Left lung (tissue), 10 donors: Measurements from ENCODE around the gene CDC37L1. TPM values are rescaled to one million over a fixed set of nuclear protein-coding genes. Genes with fewer than 3 reads are reported as not detected.

ENCODE experiments used
- ATAC-seq: fragments of 200-7000 bp; cut with Tn5 transposase; one replicate; pipeline ENCODE4 v1.9.1; 2020; ENCODE audit warnings: moderate library complexity
- DNase-seq, 4 donors: peaks; one replicate each; pipeline ENCODE4 v3.0.0-alpha.2; 2013 to 2020
- H3K27ac ChIP-seq, 2 donors: fragments of 200-600 bp; sonication (generic) in 1 of 2; one replicate each; pipeline versions ENCODE4 v1.5.0 to v1.8.0; 2020 to 2021
- H3K27me3 ChIP-seq, 2 donors: fragments of 200-600 bp; sonication (generic) in 1 of 2; one replicate each; pipeline versions ENCODE4 v1.5.0 to v1.8.0; 2020 to 2021
- H3K36me3 ChIP-seq, 2 donors: fragments of 200-600 bp; sonication (generic) in 1 of 2; one replicate each; pipeline versions ENCODE4 v1.5.0 to v1.8.0; 2020 to 2021
- H3K4me1 ChIP-seq, 2 donors: fragments of 200-600 bp; one replicate each; pipeline ENCODE4 v1.8.0; 2021
- H3K4me3 ChIP-seq, 2 donors: fragments of 200-600 bp; sonication (generic) in 1 of 2; one replicate each; pipeline versions ENCODE4 v1.5.0 to v1.8.0; 2020 to 2021; ENCODE audit warnings: mild to moderate bottlenecking in 1 of 2
- H3K9me3 ChIP-seq, 2 donors: fragments of 200-600 bp; sonication (generic) in 1 of 2; one replicate each; pipeline versions ENCODE4 v1.5.0 to v1.8.0; 2020 to 2021
- intact Hi-C, 2 donors: fragments of 100-400 bp; cut with DNase I; formaldehyde crosslinking; loops; one replicate each; pipeline versions ENCODE4 v1.11.2 to v1.14.2; 2022
- polyA plus RNA-seq, 6 donors: library from polyadenylated mRNA; unstranded; fragments of 120-200 nt; gene quantifications; one replicate each; pipeline ENCODE4 v1.2.1, GENCODE V29; 2013; ENCODE audit not compliant: insufficient read length in 6 of 6
- total RNA-seq, 2 donors: library from RNA; stranded (reverse); fragmentation: NEBNext Ultra II Directional; extraction: Animal tissue kit (Norgen Biotek cat#: 25700); gene quantifications; one replicate each; pipeline ENCODE4 v1.2.1, GENCODE V29; 2021
- TF ChIP-seq, protein P1 (sequence below), 2 donors: fragments of 200-600 bp; sonication (generic) in 1 of 2; IDR thresholded peaks; one replicate each; pipeline versions ENCODE4 v1.5.0 to v1.8.0; 2021; ENCODE audit warnings: antibody characterized with exemption in 2 of 2
- donor health status: DM: no; HTN: yes; CAD: no.
- donor health status: DM: no; HTN: no; CAD: no.

CDC37L1 gene
- total and polyA plus RNA-seq, 8 donors: 13.9 to 19.2 (median 15.8) TPM

- peak within 1 kb of the TSS; percentile 84 to 87 for H3K27ac ChIP-seq
- H3K27me3 ChIP-seq: no peaks in the 10 kb centered on the region
- H3K4me1 ChIP-seq: peaks cover 13 to 63% of the 10 kb centered on the region in 2 donors
- H3K4me3 ChIP-seq: peak within 1 kb of the TSS; percentile 78 to 79
- no peaks in the 10 kb centered on the region for H3K9me3 ChIP-seq
- ATAC-seq (peak; percentile 90), DNase-seq (peak; percentile 76 to 96 (median 90))
- intact Hi-C loops: no loop called here
- H3K36me3 ChIP-seq: no peaks in the 10 kb centered on the region
- TF ChIP-seq, protein P1, sequence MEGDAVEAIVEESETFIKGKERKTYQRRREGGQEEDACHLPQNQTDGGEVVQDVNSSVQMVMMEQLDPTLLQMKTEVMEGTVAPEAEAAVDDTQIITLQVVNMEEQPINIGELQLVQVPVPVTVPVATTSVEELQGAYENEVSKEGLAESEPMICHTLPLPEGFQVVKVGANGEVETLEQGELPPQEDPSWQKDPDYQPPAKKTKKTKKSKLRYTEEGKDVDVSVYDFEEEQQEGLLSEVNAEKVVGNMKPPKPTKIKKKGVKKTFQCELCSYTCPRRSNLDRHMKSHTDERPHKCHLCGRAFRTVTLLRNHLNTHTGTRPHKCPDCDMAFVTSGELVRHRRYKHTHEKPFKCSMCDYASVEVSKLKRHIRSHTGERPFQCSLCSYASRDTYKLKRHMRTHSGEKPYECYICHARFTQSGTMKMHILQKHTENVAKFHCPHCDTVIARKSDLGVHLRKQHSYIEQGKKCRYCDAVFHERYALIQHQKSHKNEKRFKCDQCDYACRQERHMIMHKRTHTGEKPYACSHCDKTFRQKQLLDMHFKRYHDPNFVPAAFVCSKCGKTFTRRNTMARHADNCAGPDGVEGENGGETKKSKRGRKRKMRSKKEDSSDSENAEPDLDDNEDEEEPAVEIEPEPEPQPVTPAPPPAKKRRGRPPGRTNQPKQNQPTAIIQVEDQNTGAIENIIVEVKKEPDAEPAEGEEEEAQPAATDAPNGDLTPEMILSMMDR (IDR thresholded peaks at IDR 0.05): peak; percentile 39 to 45
Measured at GRCh38 chr9:4662108-4662988, 17.0 kb upstream of the CDC37L1 start, which contains the start of gene PLPP6. Gene PLPP6 (plus strand): TSS chr9:4662294. CDS start chr9:4662376, 82 bp downstream.

DNA sequence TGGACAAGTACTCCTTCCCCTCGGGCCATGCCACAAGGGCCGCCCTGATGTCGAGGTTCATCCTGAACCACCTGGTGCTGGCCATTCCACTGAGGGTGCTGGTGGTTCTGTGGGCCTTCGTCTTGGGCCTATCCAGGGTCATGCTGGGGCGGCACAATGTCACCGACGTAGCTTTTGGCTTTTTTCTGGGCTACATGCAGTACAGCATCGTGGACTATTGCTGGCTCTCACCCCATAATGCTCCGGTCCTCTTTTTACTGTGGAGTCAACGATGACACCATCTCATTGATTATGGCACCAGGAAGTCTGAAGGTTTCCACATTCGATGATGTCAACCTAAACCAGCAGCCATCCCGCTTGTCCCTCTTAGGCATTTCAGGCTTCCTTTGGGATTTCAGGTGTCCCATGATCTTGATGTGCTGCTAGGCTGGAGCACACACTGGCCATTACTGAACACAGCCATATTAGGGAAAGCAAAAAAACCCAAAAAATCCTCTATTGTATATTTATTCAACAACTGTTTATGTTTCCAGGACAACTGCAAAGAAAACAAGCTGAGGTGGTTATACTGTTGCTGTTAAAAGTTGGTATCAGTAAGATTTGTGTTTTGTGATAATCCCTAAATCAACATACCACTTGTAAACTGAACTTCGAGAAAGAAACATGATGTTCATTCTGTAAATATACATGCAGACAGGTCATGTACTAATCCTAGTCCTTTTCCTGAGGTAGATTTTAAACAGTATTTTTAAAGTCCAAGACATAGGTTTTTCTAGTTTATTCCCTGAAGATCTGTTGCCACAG is 16.2 kb upstream of the CDC37L1 start:
- no peak for DNase-seq
- no peaks in the 10 kb centered on the region for H3K9me3 ChIP-seq
- H3K4me3 ChIP-seq: peak overlapping the region; percentile 78 to 79
- ATAC-seq: no peak
- intact Hi-C loops: no loop called here
- peak overlapping the region; percentile 84 to 87 for H3K27ac ChIP-seq
- TF ChIP-seq, protein P1 (IDR thresholded peaks at IDR 0.05): no peak
- H3K36me3 ChIP-seq: no peaks in the 10 kb centered on the region
- peaks cover 13 to 56% of the 10 kb centered on the region in 2 donors for H3K4me1 ChIP-seq
- H3K27me3 ChIP-seq: peaks cover 0 to 4% of the 10 kb centered on the region in 2 donors

DNA sequence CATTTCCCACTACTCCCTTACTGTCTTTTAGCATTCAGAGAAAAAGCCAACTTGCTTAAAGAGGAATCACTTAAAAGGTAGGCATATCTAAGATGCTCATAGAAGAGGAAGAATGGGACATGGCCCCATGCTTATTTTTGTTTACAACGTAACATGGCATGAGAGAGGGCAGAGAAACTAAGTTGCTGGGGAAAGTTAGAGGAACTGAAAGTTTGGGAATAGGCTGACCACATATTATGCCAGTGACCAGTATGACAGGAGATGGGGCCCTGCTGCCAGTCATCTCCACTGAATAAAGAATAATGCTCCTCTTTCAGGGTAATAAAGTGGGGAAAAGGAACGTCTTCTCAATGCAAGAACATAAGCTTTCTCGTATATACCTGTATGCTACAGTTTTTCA is 15.4 kb upstream of the CDC37L1 start:
- Histone ChIP-seq H3K27ac (peak overlapping the region in 1 of 2 donors; percentile 87), H3K27me3 (peaks cover 0 to 4% of the 10 kb centered on the region in 2 donors), H3K4me3 (no peak overlapping the region), H3K9me3 (no peaks in the 10 kb centered on the region), H3K4me1 (peaks cover 13 to 54% of the 10 kb centered on the region in 2 donors), H3K36me3 (no peaks in the 10 kb centered on the region)
- no peak for DNase-seq
- no peak for ATAC-seq
- TF ChIP-seq, protein P1 (IDR thresholded peaks at IDR 0.05): no peak
- intact Hi-C loops: no loop called here

- Histone ChIP-seq H3K27me3 (peaks cover 0 to 4% of the 10 kb centered on the region in 2 donors), H3K4me3 (peak overlapping the region; percentile 27 to 46), H3K27ac (peak overlapping the region; percentile 68 to 87), H3K9me3 (no peaks in the 10 kb centered on the region), H3K36me3 (no peaks in the 10 kb centered on the region), H3K4me1 (peaks cover 13 to 54% of the 10 kb centered on the region in 2 donors)
- ATAC-seq: peak; percentile 5
- no peak for DNase-seq
- intact Hi-C loops: no loop called here
- TF ChIP-seq, protein P1 (IDR thresholded peaks at IDR 0.05): no peak
Measured at GRCh38 chr9:4665357-4665756, 14.0 kb upstream of the CDC37L1 start.
